ENCODE data around the gene DSE.

- TF ChIP-seq CTCF (IDR thresholded peaks at IDR 0.05) (no peak), POLR2A (IDR thresholded peaks at IDR 0.05) (no peak)
Measured at GRCh38 chr6:116376149-116376548, 5.4 kb downstream of the DSE start.
